GM18868 (cell line): Measurements from ENCODE around the gene COLQ.
A peak's percentile ranks its signal among the peaks of the same experiment; 100 is the strongest.
"Not testable (repeated sequence)": the region's sequence is repeated elsewhere in the genome, so short reads cannot be mapped to it uniquely, and the experiment has no call there.

Experiments
- ATAC-seq: cut with Tn5 transposase; IDR thresholded peaks from one replicate; pipeline ENCODE4 v1.9.1; 2021; ENCODE audit warnings: mild to moderate bottlenecking, moderate library complexity; ENCODE audit not compliant: unreplicated experiment

Gene COLQ

GRCh38 chr3:15521573-15521965 lies at the start of gene COLQ:
TSS of gene COLQ (minus strand) at chr3:15521706. CDS start at chr3:15521625, 81 bp downstream.
- no peak for ATAC-seq

DNA sequence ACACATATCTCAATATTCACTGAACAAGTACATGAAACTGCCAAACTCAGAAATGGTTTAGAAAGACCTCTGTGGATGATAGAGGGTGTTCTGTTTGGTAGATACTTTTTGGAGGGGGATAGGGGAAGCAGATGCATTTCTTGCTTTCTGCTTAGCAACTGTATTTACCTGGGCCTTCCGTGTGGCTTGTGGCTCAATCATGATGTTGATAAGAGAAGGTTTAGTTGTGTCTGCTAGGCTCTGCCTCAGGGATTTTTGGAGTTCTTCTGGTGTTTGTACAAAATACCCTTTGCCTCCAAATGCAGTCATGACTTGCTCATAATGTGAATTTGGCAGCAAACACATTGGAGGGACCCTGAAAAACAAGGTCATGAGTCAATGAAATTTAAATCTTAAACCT lies 41.7 kb upstream of the COLQ start:
- ATAC-seq: no peak

DNA sequence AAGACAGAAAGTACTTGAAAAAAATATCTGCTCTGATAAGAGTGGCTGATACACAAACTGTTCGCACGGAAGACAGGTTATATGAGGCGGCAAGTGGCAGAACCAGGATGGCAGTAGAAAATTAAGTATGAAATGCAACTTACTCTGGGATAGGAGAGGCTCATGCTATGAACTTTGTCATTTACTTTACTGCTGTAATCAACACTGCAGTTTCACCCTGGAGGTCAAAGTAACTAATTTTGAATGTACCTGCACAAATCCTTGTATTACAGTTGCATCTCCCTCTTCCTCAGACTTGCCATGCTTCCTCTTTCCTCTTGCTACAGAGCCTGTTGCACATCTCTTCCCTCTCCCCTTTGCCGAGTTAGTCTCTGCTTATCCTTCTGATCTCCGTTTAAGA lies 41.1 kb upstream of the COLQ start:
- no peak for ATAC-seq

GRCh38 chr3:15558581-15558980 lies 37.1 kb upstream of the COLQ start:
- ATAC-seq: no peak

DNA sequence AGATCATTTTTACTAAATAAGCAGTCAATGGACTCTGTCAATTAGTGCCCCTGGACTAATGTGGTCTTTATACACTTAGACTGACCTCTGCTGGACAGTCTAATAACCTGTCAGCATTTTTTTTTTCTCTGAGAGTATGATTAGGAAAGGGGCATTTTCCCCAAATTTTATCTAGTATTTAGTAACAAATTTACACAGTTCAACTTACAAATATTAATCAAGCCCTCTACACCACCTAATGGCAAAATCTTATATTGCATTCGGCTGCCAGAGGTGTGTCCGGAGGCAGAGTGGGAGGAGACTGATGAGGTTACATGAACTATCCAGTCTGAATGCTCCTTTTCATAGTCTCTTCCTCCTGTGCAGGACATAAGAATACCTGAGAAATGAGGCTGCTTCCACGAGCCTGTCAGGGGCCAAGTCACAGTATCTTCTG lies 36.0 kb upstream of the COLQ start:
- peak; percentile 61 for ATAC-seq

GRCh38 chr3:15556512-15556911 lies 35.0 kb upstream of the COLQ start:
- ATAC-seq: peak; percentile 94

- no peak for ATAC-seq
These were observed 32.2 kb upstream of the COLQ start for GRCh38 chr3:15553749-15554148.

DNA sequence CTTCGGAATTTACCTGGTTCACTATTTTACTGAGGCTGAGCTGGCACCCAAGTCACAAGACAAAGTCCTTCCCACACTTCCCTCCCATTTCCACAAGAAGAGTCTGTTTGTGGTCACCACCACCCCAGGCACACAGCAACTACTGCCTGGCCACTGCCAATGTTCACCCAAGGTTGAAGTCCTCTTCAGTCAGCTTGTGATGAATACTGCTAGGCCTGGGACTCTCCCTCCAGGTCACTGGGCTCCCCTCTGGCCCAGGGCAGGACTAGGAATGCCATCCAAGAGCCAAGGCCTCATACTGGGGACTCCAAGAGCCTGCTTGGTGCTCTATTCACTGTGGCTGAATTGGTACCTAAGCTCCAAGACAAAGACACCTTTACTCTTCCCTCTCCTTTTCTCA lies 30.4 kb upstream of the COLQ start:
- no peak for ATAC-seq

DNA sequence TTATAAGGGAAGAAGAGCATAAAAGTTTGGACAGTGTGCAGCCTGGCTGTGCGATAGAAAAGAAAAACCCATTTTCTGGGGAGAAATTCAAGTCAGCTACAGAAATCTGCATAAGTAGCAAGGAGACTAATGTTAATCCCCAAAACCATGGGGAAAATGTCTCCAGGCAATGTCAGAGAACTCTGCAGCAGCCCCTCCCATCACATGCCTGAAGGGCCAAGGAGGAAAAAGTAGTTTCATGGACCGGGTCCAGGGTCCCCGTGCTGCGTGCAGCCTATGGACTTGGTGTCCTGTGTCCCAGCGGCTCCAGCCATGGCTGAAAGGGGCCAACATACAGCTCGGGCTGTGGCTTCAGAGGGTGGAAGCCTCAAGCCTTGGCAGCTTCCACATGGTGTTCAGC lies 28.3 kb upstream of the COLQ start:
- no peak for ATAC-seq

DNA sequence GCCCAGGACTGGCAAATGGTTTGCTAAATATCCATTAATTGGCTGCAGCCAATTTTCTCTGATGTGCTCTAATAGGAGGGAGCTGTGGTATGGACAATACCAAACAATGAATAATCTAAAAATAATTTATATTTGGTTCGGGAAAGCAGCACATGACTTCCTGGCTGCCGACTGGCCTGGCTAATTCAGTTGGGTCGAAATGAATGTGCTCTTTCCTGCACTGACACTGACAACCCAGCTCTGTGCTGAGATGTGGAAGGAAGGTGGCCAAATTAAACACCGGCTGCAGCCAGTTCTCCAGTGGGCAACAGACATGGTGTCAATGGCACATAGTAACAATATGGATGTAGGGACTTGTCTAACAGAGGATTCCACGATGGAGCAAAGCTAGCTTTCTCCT lies 21.1 kb upstream of the COLQ start:
- ATAC-seq: no peak

- ATAC-seq: no peak
These were observed 19.9 kb upstream of the COLQ start for GRCh38 chr3:15541371-15541770.

DNA sequence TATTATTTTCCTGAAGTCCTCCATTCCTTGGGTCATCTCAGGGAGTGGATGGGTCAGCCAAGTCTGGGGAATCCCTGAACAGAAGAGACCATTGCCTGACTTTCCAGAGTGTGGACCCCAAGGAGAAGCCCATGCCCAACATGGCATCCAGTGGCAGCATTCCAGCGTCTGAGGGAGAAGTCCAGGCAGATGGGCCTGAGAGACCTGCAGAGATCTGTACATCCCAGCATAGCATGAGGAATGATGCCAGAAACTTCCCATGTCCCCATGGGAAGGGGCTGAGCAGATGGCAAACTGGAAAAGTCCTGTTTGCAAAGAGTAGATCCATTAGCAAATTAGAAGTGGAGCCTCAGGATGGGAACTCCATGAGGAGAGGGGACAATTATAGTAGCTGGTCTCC lies 17.6 kb upstream of the COLQ start:
- ATAC-seq: no peak

GRCh38 chr3:15538345-15538744 lies 16.8 kb upstream of the COLQ start:
- no peak for ATAC-seq

DNA sequence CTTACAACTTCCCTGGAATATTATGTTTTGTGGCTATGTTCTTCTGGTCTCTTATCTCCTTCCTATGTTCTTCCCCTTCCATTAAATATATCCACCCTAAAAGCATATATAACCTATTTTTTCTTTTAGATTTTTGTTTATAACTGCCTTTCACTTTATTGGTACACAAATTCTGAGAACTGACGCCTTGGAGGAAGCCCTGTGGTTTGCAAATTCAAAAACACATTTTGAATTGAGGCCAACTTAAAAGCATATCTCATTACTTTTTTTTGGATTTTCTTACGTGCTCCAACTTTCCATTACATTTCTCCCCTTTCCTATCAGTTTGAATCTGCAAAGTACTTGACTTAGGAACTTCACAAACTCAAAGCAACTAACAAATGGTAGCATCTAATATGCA lies 15.3 kb upstream of the COLQ start:
- ATAC-seq: no peak

GRCh38 chr3:15535732-15536131 lies 14.2 kb upstream of the COLQ start:
- peak; percentile 84 for ATAC-seq

DNA sequence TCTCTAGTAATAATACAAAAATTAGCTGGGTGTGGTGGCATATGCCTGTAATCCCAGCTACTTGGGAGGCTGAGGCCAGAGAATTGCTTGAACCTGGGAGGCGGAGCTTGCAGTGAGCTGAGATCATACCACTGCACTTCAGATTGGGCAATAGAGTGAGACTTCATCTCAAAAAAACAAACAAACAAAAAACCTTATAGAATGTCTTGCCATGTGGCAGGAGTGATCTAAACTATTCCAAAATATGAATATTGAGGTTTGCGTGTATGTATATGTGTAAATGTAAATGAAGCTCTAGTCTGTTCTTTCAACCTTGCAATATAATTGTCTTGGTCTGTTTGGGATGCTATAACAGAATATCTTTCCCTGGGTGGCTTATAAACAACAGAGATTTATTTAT lies 11.1 kb upstream of the COLQ start:
- ATAC-seq: not testable (repeated sequence)

- ATAC-seq: no peak
These were observed 9.8 kb upstream of the COLQ start for GRCh38 chr3:15531346-15531745.

- no peak for ATAC-seq
These were observed 7.5 kb upstream of the COLQ start for GRCh38 chr3:15528854-15529537.

DNA sequence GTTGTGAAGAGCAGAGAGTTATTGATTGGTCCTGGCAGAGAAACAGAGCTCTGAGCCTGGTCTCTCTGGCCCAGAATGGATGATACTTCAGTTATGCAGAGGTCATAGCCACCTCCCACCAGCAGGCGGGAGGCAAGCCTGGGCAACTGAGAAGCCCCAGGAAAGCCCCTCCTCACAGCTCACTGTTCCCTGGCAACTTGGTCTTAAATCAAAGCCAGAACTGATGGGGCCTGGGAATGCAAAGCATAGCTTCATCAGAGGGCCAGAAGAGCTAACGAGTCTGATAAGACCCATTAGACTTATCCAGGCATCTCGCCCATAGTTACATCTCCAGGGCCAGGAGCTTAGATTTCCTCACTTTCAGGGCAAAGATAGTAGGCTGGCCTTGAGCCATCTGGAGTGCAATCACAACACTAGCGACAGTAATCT lies 5.5 kb upstream of the COLQ start:
- ATAC-seq: peak; percentile 83

- no peak for ATAC-seq
These were observed 4.3 kb upstream of the COLQ start for GRCh38 chr3:15525790-15526189.

DNA sequence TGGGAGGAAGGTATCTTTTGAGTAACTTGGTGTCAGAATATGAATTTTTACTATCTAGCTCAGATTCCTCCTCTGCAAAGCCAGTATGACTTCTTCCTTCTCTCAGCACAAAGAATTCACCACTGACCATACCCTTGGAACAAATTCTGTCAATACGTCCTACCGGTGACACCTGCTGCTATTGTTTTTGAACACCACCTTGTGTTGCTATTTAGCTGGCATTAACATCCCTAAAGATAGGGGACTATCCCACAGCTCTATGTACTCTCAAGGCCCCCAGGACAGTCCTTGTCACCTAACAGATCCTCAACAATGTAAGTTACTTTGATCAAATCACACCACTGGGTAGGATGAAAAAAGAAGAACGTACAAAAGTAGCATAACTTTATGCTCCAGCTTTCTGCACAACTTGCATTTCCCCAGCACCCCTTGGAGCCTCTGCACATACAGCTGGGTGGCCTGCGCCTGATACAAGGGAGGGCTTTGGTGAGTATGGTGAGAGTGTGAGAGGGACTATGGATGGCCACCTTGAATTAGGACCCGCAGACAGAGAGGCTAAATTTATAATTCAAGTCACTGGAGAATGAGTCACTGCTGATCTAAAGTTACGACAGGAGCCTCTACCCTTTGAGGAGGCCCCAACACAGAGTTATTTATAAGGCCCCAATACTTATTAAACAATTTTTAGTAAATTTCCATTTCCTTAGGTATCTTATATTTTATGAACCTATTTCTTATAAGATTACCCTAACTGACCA lies 2.3 kb upstream of the COLQ start:
- ATAC-seq: no peak

DNA sequence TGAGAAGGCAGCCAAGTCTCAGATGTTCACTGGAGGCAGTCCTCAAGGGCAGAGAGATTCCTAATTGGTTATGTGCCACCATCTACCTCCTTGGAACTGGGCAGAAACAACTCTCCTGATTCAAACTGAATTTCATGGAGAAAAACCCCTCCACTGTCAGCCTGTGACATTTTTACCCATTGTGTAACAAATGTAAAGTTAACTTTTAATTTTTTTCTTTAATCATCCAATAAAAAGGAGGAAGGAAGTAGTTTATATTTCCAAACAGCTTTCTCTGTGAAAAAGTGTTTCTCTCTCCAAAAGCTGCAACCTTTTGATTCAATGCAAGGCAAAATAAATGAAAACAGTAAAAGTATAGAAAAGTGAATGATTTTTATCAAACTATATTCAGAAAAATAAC lies 510 bp upstream of the COLQ start:
- ATAC-seq: no peak
